Measurements from ENCODE around the gene HAND2.

DNA sequence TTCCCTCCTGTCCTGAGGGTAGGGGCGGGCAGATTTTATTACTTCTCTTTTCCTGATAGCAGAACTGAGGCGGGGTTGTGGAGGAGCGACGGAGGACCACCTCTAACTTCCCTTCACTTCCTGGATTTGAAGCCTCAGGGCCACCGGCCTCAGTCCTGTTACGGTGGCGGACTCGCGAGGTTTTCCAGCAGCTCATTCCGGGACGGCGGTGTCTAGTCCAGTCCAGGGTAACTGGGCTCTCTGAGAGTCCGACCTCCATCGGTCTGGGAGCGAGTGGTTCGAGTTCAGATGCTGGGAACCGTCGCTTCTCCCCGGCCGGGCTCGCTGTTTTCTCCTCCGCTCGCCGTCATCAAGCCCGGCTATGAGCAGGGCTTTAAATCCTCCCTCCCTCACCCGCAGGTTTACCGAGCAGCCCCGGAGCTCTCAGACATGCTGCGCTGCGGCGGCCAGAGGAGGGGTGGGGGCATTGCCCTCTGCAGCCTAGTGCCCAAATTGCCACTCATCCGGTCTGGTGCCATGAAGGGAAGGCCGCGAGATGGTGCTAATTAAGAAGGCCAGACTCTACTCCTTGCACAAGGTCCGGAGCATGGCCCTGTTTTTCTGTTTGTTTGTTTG, 23.3 kb downstream of the HAND2 start:
- TF ChIP-seq, protein P1, sequence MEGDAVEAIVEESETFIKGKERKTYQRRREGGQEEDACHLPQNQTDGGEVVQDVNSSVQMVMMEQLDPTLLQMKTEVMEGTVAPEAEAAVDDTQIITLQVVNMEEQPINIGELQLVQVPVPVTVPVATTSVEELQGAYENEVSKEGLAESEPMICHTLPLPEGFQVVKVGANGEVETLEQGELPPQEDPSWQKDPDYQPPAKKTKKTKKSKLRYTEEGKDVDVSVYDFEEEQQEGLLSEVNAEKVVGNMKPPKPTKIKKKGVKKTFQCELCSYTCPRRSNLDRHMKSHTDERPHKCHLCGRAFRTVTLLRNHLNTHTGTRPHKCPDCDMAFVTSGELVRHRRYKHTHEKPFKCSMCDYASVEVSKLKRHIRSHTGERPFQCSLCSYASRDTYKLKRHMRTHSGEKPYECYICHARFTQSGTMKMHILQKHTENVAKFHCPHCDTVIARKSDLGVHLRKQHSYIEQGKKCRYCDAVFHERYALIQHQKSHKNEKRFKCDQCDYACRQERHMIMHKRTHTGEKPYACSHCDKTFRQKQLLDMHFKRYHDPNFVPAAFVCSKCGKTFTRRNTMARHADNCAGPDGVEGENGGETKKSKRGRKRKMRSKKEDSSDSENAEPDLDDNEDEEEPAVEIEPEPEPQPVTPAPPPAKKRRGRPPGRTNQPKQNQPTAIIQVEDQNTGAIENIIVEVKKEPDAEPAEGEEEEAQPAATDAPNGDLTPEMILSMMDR (IDR thresholded peaks at IDR 0.05): no peak
- no peak for TF ChIP-seq POLR2AphosphoS5 (IDR thresholded peaks at IDR 0.05; ENCODE audit: low read depth, low read length)
- TF ChIP-seq, protein P2, sequence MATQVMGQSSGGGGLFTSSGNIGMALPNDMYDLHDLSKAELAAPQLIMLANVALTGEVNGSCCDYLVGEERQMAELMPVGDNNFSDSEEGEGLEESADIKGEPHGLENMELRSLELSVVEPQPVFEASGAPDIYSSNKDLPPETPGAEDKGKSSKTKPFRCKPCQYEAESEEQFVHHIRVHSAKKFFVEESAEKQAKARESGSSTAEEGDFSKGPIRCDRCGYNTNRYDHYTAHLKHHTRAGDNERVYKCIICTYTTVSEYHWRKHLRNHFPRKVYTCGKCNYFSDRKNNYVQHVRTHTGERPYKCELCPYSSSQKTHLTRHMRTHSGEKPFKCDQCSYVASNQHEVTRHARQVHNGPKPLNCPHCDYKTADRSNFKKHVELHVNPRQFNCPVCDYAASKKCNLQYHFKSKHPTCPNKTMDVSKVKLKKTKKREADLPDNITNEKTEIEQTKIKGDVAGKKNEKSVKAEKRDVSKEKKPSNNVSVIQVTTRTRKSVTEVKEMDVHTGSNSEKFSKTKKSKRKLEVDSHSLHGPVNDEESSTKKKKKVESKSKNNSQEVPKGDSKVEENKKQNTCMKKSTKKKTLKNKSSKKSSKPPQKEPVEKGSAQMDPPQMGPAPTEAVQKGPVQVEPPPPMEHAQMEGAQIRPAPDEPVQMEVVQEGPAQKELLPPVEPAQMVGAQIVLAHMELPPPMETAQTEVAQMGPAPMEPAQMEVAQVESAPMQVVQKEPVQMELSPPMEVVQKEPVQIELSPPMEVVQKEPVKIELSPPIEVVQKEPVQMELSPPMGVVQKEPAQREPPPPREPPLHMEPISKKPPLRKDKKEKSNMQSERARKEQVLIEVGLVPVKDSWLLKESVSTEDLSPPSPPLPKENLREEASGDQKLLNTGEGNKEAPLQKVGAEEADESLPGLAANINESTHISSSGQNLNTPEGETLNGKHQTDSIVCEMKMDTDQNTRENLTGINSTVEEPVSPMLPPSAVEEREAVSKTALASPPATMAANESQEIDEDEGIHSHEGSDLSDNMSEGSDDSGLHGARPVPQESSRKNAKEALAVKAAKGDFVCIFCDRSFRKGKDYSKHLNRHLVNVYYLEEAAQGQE (IDR thresholded peaks at IDR 0.05; ENCODE audit: insufficient read depth in 1 of 2, low read depth in 2 of 2, low read length in 1 of 2): no peak
- no peak for TF ChIP-seq SIN3A (IDR thresholded peaks at IDR 0.05; ENCODE audit: borderline replicate concordance, insufficient read depth, low read depth, low read length)
- TF ChIP-seq TCF7L2 (IDR thresholded peaks at IDR 0.05; ENCODE audit: low read depth, low read length): no peak
